ENCODE measurements around the gene MICAL3.

- TF ChIP-seq LEF1 (IDR thresholded peaks at IDR 0.05) = no peak
- no peak for TF ChIP-seq FOXP1 (CRISPR knock-in tag; IDR thresholded peaks at IDR 0.05)
- TF ChIP-seq CLOCK (CRISPR knock-in tag; IDR thresholded peaks at IDR 0.05; ENCODE audit: borderline replicate concordance) = no peak
- TF ChIP-seq ZBTB40 (IDR thresholded peaks at IDR 0.05) = no peak
- no peak for TF ChIP-seq ZBTB40 (CRISPR knock-in tag; IDR thresholded peaks at IDR 0.05)
- TF ChIP-seq USF1 (CRISPR knock-in tag; IDR thresholded peaks at IDR 0.05) = no peak
- no peak for TF ChIP-seq YY1 (IDR thresholded peaks at IDR 0.05; ENCODE audit: borderline replicate concordance in 1 of 3, control insufficient read depth in 1 of 3, extremely low read depth in 1 of 3, insufficient read depth in 3 of 3, insufficient read length in 1 of 3, insufficient replicate concordance in 2 of 3, low read depth in 1 of 3, low read length in 2 of 3)
These were observed 152.5 kb downstream of the MICAL3 start for GRCh38 chr22:17871726-17872458.

Measured in K562 (cell line).